GM18507 (cell line): Measurements from ENCODE around the gene LTO1.

ENCODE experiments used
- DNase-seq: peaks from one replicate; pipeline ENCODE4 v3.0.0; 2011; ENCODE audit warnings: low read depth; ENCODE audit not compliant: insufficient read length; ENCODE audit errors: extremely low spot score
- FAIRE-seq: peaks from 2 replicates; lab custom pipeline; 2011; peaks lifted over from hg19 to GRCh38; lab: Jason Lieb, UNC

Gene LTO1

DNA sequence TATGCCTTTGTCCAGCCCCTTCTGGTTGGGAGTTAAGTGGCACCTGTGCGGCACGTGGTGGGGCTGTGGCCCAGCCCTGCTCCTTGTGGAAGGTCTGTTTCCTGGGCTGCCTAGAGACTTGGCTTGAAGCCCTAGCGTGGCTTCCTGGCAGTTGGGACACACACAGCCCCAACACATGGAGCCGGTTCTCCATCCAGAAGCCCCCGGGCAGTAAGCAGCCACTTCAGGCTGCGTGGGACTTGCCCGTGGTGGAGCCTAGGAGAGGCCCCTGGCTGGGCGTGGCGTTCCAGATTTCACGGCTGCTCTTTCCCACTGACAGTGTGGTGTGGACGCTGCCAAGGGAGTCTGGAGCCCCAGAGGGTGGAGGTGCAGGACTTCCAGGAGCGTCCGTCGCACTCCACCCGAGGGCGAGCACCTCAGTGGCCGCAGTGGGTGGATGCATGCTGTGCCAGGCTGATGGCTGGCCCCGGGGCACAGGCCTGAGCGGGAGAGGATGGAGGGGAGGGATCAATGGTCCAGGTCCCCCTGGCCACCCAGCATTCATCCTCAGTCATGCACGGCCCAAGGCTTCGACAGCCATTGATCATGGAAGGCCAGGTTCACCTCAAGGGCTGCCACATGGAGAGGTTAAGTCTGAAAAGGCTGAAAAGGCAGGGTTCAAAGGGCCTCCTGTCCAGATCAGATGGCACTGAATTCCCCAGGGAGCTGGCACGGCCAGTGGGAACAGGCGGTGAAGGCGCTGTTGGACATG, 24.9 kb downstream of the LTO1 start:
- no peak for FAIRE-seq
- no peak for DNase-seq

DNA sequence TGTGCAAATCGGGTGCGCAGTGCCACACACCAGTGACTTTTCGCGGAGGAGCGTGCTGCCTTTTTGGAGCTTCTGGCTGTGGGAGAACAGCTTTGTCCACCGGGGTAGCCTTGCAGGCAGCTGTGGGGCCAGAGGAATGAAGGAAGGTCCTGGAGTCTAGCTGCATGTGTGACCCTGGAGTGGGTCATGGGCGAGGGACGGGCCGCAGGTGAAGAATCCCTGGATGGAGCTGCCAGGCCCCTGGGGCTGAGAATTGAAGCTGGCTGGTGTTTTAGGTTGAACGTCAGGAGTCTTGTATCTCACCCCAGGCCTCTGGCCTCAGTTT, 25.6 kb downstream of the LTO1 start:
- no peak for FAIRE-seq

DNA sequence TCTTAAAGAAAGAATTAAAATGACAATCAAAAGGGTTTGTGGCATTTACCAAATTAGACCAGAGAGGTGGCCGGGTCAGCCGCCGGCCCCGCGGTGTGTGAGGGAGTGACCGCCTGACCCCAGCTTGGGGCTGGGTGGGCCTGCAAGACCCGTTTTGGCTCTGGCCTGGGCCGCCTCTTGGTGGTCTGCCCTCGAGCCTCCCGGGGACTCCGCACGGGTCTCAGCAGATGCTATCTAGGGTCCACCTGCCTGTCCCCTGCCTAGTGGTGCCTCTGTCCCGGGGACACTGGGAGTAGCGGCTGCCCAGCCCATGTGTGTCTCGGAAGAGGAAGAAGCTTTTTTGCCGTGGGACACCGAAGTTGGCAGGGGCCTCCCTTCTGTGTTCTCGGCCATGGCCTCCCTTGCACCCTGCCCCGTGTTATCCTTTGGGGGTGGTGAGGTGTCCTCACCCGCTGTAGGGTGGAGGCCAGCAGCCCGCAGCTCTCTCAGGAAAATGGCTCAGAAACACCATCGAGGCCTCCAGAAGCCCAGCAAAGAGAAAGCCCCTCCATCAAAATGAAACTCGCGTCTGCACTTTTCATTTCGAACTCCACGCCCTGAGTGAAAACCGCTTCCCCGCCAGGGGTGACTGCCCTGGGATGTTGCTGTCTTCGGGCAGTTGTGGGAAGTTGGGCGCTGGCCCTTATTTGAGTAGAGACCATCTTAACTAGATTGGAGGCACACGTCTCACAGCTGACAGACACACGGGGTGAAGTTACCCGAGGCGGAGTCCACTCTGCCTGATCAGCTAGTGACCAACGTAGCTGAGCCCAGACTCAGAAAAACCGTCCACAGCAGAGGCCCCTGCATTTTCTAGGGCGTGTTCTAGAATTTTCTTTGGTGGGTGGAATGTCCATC, 26.2 kb downstream of the LTO1 start:
- FAIRE-seq (no peak), DNase-seq (no peak)

More for the DNA sequence above, 25.6 kb downstream of the LTO1 start:
- no peak for DNase-seq

DNA sequence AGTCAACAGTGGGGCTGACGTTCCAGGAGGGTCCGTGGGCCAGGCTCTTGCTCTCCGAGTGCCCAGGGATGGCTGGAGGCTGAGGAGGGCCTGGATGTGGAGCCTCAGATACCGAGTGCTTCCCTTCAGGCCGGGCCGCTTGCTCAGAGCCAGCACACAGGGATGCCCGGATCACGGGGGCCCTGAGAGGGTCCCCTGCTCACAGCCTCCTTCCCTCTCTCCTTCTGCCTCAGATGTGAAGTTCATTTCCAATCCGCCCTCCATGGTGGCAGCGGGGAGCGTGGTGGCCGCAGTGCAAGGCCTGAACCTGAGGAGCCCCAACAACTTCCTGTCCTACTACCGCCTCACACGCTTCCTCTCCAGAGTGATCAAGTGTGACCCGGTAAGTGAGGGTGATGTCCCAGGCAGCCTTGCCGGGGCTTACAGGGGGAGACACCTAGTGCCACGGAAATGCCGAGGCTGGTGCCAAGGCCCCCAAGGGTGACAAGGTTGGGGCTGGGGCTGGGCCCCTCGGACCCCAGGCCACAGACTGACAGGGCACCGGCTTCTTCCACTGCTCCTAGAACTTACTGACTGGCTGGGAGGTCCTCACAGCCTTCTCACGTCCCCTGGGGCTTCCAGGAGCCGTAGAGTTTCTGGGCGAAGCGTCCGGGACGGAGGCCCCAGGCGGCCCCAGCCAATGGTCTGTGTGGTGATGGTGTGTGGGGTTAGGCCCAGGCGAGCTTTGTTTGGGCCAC, 27.2 kb downstream of the LTO1 start:
- FAIRE-seq (no peak), DNase-seq (no peak)

DNA sequence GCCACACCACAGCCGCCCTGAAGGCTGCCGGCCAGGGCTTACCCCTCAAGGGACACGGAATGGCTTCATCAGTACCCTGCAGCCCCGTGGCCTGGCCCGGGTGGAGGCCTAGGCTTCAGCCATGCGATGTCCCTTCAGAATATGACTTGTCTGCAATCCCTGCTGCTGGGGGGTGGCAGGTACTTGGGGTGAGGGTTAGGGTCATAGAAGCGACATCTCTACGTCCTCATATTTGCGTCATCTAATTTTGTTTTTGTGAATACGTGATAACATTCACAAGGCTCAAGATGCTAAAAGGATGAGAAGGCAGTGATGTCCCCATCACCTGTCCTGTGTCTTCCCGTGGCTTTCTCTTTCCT, 27.8 kb downstream of the LTO1 start:
- DNase-seq (no peak), FAIRE-seq (no peak)

DNA sequence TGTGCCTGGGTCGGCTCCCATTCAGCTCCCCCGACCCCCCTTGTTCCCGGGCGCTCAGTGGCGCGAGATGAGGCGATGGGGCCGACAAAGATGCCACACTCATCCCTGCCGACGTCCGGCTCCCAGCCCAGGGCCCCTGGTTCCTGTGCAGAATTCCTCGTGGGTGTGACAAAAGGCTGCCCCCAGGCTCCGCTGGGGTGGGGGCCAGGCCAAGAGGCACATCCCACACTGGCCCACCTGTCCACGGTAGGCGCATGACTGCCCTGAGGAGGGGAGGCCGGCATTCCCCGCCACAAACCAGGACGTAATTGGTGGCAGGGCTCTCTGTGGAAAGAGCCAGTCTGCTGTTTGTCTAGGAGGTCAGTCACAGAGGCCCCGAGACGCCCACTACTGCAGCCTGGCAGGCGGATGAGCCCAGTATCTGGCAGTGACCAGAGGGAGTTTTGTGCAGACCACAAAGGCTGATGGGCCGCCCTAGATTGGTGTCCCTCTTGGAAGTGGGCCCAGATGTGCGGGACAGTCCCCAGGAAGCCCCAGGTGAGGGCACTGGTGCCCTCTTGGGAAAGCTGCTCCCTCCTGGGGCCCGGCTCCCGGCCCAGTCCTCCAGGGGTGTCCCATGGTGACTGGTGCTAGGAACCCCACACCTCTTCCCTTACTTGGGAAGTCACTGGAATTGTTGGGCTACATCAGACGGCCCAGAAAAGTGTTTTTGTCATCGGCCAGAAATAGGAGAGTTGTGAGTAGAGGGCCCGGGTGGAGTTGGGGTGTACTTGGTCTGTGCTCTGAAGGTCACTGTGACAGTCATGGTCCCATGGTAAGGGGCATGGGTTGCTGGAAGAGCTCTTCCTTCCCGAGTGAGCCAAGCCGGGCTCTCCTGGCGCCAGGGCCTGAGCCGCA, 28.4 kb downstream of the LTO1 start:
- no peak for FAIRE-seq
- DNase-seq, result no peak

DNA sequence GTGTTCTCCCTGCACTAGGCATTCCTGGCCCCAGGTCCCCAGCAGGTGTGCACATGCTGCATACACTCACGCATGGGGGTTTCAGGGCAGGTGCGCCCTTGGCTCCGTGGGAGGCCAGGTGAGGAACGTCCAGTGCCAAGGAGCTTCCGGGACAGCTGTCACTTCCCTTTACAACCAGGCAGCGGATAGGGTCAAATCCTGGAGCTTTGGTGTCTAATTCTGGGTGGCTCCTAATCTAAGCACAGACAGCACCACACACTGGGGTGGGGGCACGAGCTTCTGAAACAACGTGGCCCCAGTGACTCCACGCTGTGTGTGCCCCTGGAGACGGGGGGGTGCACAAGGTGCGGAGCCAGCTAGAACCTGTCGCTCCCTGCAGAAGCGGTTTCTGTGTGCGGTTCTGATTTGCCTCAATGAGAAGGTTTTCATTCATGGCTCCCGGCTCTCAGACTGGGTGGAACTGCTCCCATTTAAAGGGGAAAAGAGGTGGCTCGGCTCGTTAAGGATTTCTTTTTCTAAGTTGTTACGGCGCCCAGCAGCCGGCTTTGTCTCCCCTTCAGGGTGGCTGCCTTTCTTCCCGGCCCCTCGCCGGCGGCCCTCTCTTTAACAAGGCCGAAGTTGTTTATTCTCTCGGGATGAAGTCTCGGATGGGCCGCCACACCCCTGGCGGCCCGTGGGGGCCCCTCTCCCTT, 29.2 kb downstream of the LTO1 start:
- FAIRE-seq (no peak), DNase-seq (no peak)

DNA sequence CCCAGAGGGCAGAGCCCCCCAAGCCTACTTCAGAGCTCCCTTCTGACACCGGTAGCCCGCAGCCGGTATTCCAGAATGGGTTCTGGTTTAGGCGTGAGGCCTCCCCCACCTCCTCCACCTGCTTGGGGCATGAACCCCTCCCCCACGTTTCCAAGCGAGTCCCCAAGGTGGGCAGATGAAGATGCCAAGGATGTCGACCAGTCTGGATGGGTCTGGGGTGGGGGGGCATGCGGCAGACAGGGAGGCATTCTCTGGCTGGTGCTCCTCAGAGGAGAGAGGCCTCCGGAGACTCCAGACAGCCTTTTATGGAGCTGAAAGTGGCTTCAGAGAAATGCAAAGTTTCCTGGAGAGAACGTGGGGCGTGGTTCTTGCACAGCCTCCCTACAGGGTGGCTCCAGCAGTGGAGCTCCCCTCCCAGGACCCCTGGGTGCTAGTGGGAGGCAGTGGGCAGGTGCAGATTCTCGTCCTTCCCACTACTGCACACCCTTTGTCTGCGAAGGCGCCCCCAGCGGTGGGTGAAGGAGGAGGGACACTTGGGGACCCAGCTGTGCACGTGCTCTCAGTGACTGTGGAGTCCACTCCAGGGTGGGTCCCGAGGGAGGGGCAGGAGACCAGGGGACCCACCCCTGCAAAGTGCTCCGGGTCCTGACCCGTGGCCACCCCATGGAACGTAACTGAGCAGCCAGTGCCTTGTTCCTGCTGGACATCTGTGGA, 30.0 kb downstream of the LTO1 start:
- DNase-seq (no peak), FAIRE-seq (no peak)

DNA sequence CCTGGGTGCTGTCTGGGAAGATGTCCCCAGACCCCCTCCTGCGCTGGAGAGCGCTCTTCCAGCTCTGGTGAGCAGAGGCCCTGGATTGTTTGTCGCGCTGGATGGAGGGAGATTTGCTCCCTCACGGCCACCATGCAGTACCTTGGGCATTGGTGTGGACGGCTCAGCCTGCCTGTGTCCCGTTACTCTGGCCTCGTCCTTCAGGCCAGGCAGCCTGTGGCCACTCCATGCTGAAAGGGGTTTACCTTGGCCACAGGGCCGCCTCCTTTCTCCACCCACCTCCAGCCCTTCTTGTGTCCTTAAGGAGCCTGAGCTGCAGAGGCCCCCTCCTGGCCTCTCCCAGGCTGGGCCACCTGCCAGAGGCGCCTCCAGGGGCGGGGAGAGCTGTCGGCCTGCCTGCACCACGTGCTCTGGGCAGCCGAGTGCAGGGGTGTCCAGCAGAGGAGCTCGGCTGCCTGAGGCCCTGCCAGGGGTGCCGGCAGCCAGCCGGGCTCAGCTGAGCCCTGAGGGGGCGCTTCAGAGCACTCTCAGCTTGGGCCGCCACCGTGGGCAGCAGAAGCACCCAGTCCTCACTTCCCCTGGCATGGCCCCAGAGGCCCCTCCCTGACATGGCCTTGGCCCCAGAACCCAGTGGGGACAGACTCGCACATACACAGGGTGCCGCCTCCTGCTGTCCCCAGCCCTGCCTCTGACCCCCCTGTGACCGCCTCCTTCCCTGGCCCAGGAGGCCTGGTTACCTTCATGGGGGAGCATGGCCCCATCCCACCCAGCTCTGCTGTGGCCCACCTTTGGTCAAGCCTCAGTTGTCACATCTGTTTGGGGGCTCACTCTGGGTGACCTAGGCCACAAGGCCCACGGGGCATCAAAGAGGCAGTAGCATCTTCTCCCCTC, 30.8 kb downstream of the LTO1 start:
- DNase-seq (no peak), FAIRE-seq (no peak)

DNA sequence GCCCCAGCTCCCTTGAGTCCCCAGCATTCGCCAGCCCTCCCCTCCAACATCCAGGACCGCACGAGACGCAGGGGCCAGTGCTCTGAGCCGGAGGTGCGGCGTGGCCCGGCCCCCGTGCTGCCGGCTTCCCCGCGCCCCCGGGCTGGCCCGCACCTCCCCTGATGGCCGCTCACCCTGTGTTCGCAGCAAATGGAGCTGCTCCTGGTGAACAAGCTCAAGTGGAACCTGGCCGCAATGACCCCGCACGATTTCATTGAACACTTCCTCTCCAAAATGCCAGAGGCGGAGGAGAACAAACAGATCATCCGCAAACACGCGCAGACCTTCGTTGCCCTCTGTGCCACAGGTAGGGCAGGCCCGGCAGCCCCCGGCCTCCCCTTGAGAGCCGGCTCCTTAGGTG, 31.5 kb downstream of the LTO1 start:
- FAIRE-seq (no peak), DNase-seq (no peak)

DNA sequence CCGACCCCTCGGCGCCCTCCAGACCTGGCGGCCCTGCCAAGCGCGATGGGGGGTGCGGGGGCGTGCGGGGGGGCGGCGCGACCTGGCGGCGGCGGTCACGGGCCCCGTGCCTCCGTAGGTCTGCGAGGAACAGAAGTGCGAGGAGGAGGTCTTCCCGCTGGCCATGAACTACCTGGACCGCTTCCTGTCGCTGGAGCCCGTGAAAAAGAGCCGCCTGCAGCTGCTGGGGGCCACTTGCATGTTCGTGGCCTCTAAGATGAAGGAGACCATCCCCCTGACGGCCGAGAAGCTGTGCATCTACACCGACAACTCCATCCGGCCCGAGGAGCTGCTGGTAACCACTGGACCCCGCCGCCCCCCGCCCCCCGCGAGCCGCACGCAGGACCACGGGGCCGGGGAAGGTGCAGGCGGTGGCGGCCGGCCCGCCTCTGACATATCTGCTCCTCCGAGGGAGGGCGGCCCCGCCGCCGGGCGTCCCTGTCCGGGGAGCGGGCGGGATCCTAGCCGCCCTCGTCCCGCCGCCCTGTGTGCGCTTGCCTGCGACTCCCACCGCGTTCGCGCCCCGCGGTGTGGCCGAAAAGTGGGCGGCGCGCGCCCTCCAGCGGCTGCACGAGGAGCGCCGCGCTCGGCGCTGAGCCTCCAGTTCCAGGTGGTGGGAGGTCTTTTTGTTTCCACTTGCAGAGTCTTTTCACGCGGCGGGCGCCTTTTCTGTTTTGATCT, 32.1 kb downstream of the LTO1 start:
- FAIRE-seq (peak; percentile 52), DNase-seq (peak; percentile 82)

DNA sequence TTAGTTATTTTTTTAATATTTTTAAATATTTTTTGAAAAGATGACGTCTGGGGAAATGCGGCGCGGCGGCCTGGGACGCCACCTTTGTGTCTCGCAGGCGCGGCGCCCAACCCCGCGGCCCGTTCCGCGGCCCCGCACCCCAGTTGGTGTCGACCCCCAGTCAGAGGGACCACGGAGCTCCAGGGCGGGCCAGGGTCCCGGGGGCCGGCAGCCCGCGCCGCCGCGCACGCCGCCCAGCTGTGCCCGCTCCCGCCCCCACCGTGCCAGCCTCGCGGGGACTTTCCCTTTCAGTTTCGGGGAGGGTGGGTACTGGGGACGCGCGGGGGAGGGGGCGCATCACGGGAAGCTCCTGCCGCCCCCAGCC, 32.6 kb downstream of the LTO1 start:
- DNase-seq, result no peak
- FAIRE-seq, result no peak

DNA sequence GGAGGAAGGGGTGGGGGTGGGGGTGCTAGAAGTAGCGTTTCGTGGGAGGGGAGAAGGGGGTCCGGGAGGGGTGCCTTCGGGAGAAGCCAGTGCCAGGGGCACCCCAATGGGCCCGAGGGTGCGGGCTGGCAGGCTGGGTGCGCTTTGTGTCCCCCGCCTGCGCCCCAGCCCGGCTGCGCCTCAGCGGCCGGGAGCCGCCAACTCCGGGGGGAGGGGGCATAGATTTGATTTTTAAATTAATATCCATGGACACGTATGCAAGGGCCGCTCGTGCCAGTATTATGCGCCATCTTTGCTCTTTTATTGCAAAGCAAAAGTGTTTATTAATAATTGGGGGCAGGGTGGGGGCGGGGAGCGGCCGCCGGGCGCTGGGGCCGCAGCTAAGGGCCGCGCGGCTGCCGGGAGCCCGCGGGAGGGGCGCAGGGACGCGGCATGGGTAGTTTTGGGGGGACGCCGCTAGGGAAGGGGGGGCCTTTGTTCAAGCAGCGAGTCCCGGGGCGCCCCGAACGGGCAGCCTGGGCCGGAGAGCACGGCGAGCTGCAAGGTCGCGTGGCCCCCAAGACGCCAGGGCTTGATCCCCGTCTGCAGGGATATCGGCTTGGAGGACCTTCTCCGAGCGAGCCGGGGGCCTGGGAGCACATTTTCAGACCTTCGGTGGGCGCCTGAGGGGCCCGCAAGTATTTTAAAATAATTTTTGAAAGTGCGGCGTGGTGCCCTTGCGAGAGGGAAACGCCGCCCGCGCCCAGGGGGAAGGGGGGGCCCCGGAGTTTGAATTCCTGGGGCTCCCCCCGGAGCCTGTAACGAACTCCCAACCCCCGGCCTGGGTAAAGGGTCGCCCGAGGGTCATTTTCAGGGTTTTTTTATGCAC, 33.2 kb downstream of the LTO1 start:
- FAIRE-seq (no peak), DNase-seq (no peak)

DNA sequence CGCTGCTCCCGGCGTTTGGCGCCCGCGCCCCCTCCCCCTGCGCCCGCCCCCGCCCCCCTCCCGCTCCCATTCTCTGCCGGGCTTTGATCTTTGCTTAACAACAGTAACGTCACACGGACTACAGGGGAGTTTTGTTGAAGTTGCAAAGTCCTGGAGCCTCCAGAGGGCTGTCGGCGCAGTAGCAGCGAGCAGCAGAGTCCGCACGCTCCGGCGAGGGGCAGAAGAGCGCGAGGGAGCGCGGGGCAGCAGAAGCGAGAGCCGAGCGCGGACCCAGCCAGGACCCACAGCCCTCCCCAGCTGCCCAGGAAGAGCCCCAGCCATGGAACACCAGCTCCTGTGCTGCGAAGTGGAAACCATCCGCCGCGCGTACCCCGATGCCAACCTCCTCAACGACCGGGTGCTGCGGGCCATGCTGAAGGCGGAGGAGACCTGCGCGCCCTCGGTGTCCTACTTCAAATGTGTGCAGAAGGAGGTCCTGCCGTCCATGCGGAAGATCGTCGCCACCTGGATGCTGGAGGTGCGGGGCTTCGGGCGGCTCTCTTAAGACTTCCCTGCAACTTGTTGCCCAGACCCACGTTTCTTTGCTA, 34.1 kb downstream of the LTO1 start, which contains the start of gene CCND1:
Gene CCND1 (plus strand): TSS at position 162 of the 587 bp plus-strand sequence. CDS start 158 bp downstream, at position 320.
- no peak for DNase-seq
- no peak for FAIRE-seq

DNA sequence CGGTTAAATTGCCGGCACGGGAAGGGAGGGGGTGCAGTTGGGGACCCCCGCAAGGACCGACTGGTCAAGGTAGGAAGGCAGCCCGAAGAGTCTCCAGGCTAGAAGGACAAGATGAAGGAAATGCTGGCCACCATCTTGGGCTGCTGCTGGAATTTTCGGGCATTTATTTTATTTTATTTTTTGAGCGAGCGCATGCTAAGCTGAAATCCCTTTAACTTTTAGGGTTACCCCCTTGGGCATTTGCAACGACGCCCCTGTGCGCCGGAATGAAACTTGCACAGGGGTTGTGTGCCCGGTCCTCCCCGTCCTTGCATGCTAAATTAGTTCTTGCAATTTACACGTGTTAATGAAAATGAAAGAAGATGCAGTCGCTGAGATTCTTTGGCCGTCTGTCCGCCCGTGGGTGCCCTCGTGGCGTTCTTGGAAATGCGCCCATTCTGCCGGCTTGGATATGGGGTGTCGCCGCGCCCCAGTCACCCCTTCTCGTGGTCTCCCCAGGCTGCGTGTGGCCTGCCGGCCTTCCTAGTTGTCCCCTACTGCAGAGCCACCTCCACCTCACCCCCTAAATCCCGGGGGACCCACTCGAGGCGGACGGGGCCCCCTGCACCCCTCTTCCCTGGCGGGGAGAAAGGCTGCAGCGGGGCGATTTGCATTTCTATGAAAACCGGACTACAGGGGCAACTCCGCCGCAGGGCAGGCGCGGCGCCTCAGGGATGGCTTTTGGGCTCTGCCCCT, 34.7 kb downstream of the LTO1 start:
- FAIRE-seq (no peak), DNase-seq (no peak)
